Measurements from ENCODE around the gene GRIN2B. TPM values are rescaled to one million over a fixed set of nuclear protein-coding genes. Genes with fewer than 3 reads are reported as not detected.

Gene GRIN2B
- total RNA-seq, 1 experiment from 2014 or later, result not detected

DNA sequence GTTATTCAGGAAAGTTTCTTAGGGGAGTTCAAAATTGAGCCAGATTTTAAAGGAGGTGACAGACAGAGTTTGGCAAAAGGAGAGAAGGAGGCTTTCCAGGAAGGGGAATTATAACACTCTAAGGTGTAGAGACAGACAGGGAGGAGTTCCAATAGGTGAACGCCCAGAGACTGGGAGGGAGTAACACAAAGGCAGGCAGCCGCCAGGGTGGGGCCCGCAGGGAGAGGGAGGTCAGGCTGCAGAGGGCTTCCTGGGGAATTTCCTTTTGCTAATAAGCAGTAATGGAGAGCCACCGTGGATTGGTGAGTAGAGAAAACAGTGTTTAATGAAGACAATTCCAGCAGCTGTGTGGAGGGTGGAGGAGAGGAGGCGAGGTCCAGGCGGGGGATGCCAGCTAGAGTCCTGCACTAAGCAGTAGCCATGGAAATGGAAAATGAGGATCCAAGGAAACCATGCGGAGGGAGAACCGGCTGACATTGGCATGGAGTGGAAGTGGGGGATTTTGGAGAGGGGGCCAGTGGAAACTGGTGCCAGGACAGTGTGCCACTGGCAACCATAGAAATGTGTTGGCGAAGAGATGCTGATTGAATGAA lies 22.2 kb downstream of the GRIN2B start:
- DNase-seq (ENCODE audit: extremely low read depth, low read depth), result no peak

DNA sequence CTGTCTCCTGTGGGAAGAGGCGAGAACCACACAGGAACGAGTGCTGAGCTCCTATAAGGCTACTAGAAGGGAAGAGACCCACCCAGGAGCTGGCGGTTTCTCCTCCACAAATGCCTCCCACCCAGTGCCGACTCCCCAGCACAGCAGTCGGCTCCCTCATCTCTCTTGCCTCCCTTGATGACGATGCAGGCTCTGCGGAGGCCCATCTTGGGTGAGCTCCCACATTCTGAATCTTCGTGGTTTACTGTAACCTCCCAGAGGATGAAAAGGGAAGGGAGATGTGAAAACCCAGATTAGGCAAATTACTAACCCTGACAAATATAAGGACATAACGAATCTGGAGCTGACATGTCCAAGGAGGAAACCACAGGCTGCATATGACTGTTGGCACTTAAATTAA lies 23.8 kb downstream of the GRIN2B start:
- DNase-seq (ENCODE audit: extremely low read depth, low read depth), result no peak

- no peak for DNase-seq (ENCODE audit: extremely low read depth, low read depth)
These were observed 25.3 kb downstream of the GRIN2B start for GRCh38 chr12:13956060-13956590.

DNA sequence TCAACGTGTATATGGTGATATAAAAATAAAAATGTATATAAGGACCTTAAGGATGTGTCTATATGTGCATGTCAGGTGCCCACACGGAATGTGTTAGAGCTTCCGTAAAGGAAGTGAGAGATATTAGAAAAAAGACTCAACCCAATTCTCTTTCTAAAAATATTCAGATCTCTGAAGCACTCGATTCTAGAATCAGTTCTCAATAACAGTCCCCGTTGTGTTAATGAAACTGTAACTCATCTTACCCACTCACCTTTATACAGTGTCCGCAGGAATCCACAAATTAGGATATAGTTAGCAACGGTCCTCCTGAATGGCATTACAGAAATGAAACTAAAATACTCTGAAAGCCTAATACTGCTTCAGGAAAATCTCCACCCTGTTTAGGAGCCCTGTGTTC lies 29.3 kb downstream of the GRIN2B start:
- DNase-seq (ENCODE audit: extremely low read depth, low read depth), result no peak

DNA sequence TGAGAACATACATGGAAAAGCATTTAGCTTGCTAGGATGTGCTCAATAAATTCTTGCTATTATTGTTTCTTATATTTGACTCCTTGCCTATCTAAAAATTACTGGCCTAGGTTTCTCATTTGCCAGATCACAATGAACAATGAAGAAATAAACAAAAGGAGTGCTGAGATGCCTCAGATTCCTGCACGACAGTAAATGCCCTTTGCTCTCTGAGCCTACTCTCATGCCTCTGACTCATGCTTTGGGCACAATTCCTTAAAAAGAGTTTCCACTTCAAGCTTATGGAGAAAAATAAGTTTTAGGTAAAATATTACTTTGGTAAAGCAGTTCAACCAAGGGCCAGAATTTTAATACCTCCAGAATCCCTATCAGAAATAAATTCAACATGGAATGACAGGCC lies 30.9 kb downstream of the GRIN2B start:
- no peak for DNase-seq (ENCODE audit: extremely low read depth, low read depth)

DNA sequence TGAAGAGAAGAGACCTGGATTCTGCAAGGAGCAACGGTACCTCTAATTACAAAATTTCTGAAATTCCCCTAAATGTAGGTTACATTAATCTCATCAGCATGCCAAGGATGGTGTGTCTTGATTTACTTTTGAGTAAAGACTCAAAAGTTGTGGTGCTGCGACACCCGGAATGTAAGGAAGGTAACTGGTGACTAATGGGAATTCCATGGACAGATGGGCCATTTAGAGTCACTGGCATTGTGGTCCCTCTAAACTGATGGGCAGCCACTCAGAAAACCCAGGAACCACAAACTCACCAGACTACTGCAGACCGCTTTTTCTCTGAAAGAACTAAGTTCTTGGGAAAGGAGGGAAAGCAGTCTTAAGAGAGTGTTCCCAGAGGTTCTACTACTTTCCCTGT lies 32.8 kb downstream of the GRIN2B start:
- DNase-seq (ENCODE audit: extremely low read depth, low read depth), result no peak

DNA sequence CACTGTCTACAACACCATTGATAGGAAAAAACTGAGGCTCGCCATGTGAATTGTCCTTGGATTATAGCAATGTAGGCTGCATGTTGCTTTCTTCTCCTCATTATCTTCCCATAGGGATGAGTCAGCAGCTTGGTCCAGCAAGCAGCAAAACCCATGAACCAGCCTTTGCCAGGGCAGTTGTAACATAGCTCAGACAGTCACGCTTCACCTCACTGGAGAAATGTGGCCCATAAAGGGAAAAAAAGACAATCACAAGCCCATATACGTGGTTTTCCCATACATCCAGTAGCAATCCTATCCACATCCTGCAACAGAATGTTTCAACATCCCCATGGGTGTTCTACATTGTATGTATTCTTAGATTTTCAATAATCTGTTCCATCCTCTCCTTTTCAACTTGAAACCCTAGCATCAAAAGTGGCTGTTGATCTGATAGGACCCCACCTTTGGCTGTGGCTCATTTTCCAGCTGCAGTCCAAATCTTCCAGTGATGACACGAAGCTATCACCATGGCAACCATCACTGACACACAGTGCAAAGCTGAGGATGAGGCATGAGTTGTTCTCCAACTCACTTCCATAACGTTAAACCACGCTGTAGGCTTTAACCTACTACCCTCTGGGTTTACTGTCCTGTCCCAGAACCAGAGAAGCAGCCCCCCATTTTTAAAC lies 34.0 kb downstream of the GRIN2B start:
- DNase-seq (ENCODE audit: extremely low read depth, low read depth), result no peak

- DNase-seq (ENCODE audit: extremely low read depth, low read depth), result no peak
These were observed 35.8 kb downstream of the GRIN2B start for GRCh38 chr12:13945641-13946040.

DNA sequence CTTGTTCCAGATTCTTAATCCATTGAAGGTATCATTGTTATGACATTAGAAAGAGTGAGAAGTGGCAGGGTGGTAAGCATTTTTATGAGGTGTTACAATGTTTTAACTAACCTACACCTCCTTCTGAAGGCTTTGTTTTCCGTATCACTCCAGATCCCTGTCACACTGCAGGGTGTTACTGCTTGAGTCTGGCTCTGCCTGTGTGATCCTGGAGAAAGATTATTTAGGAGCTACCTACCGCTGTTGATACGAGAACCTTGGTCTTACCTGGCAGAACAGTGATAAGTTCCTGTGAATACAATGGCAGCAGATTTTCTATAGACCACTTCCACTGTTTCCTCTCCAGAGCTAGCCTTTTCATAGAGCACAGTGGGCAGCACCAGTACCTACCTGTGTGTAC lies 36.2 kb downstream of the GRIN2B start:
- no peak for DNase-seq (ENCODE audit: extremely low read depth, low read depth)

GRCh38 chr12:13942826-13943225 lies 38.6 kb downstream of the GRIN2B start:
- DNase-seq (ENCODE audit: extremely low read depth, low read depth), result no peak

GRCh38 chr12:13941258-13942249 lies 39.8 kb downstream of the GRIN2B start:
- peak; percentile 41 for DNase-seq (ENCODE audit: extremely low read depth, low read depth)

DNA sequence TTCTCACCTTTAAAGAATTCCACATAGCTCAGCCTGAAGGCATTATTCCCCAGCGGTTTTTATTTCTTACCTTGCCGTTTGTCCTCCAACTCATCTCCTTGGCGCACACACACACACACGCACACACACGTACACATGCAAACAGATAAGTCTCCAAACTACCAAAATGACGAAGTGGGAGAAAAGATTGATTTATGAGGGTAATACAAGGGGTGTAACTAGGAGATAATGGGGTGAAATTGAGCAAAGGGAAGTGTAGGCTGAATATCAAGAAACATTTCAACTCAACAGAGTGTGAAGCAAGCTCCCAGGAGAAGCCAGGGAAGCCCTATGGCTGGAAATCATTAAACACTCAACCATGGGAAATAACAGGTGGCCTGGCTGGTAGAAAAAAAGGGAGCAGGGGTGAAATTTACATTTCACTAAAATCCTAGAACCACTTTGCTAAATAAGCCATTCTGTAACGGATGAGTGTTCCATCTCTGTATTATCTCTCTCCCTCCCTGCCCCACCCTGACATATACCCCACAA lies 41.0 kb downstream of the GRIN2B start:
- DNase-seq (ENCODE audit: extremely low read depth, low read depth), result no peak

DNA sequence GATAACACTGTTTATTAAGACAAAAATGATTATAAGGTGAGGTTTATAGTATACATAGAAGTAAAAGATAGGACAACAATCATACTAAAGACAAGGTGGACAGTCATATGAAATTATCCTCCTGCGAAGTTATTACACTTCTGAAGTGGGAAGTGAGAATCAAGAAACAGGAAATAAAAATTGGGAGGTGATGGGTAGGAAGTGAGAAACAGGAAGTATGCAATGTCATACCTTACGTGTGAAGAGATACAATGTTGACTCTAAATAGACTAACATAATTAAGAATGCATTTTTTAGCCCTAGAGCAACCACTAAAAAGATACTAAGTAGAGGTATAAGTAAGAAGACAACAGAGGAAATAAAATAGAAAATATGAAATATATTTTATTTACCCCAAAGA lies 43.7 kb downstream of the GRIN2B start:
- DNase-seq (ENCODE audit: extremely low read depth, low read depth), result no peak

GRCh38 chr12:13935169-13935568 lies 46.2 kb downstream of the GRIN2B start:
- no peak for DNase-seq (ENCODE audit: extremely low read depth, low read depth)
